Measurements from ENCODE around the gene PDE3B.

DNA sequence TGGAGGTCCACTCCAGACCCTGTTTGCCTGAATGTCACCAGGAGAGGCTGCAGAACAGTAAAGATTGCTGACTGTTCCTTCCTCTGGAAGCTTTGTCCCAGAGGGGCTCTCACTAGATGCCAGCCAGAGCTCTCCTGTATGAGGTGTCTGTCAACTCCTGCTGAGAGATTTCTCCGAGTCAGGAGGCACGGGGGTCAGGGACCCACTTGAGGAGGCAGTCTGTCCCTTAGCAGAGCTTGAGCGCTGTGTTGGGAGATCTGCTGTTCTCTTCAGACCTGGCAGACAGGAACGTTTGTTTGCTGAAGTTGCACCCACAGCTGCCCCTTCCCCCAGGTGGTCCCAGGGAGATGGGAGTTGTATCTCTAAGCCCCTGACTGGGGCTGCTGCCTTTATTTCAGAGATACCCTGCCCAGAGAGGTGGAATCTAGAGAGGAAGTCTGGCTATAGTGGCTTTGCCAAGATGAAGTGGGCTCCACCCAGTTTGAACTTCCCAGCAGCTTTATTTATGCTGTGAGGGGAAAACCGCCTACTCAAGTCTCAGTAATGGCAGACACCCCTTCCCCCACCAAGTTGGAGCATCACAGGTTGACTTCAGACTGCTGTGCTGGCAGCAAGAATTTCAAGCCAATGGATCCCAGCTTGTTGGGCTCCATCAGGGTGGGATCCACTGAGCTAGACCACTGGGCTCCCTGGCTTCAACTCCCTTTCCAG is 99.4 kb downstream of the PDE3B start:
- TF ChIP-seq, protein P1, sequence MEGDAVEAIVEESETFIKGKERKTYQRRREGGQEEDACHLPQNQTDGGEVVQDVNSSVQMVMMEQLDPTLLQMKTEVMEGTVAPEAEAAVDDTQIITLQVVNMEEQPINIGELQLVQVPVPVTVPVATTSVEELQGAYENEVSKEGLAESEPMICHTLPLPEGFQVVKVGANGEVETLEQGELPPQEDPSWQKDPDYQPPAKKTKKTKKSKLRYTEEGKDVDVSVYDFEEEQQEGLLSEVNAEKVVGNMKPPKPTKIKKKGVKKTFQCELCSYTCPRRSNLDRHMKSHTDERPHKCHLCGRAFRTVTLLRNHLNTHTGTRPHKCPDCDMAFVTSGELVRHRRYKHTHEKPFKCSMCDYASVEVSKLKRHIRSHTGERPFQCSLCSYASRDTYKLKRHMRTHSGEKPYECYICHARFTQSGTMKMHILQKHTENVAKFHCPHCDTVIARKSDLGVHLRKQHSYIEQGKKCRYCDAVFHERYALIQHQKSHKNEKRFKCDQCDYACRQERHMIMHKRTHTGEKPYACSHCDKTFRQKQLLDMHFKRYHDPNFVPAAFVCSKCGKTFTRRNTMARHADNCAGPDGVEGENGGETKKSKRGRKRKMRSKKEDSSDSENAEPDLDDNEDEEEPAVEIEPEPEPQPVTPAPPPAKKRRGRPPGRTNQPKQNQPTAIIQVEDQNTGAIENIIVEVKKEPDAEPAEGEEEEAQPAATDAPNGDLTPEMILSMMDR (IDR thresholded peaks at IDR 0.05 in 8 of 11, conservative IDR thresholded peaks at IDR 0.05 in 3 of 11), result no peak
- TF ChIP-seq POLR2A (IDR thresholded peaks at IDR 0.05), result no peak
